GM19438 (cell line): Measurements from ENCODE around the gene SMAP2.
"Not testable (repeated sequence)": the region's sequence is repeated elsewhere in the genome, so short reads cannot be mapped to it uniquely, and the experiment has no call there.

ENCODE experiments used
- ATAC-seq: cut with Tn5 transposase; IDR thresholded peaks from one replicate; pipeline ENCODE4 v1.9.1; 2021; ENCODE audit warnings: low read depth; ENCODE audit not compliant: unreplicated experiment

The SMAP2 gene

DNA sequence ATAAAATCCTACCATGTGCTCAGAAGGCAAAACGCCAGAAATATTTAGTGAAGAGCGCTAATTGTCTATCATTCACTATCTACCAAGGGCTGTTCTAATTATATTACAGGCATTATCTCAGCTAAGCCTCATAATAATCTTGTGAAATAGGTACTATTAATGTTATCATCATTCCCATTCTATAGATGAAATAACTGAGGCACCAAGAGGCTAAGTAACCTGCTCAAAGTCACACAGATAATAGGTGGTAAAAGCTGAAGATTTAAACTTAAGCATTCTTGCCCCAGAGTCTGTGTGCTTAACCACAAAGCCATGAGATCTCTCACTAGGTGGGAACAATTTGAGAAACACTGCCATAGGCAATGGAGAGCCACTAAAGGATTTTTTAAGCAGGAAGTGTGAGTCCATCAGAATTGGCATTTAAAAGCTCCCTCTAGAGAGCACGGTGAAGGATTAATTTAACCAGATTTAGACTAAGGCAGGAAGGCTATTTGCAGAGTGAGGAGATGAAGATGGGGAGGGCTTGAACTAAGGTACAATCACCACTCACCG lies 1.7 kb upstream of the SMAP2 start:
- no peak for ATAC-seq

- no peak for ATAC-seq
Observed at GRCh38 chr1:40372658-40373322, 737 bp upstream of the SMAP2 start.

DNA sequence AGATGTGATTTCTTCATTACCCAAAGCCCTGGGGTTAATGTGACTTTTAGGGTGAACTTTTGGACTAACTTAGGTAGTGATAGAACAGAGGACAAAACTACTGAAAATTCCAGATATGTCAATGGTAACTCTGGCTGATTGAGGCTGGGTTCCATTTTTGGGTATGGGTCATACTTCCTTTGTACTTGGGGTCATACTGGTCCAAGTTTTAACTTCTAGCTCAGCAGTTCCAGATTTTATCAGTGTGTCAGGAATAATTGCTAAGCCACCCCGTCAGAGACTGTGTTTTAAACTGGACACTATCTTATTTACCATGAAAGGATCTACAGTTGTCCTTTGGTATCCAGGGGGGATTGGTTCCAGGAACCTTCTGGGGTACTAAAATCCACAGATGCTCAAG lies 4.0 kb downstream of the SMAP2 start:
- ATAC-seq, result no peak

- ATAC-seq, result no peak
Observed at GRCh38 chr1:40379785-40380452, 6.4 kb downstream of the SMAP2 start.

DNA sequence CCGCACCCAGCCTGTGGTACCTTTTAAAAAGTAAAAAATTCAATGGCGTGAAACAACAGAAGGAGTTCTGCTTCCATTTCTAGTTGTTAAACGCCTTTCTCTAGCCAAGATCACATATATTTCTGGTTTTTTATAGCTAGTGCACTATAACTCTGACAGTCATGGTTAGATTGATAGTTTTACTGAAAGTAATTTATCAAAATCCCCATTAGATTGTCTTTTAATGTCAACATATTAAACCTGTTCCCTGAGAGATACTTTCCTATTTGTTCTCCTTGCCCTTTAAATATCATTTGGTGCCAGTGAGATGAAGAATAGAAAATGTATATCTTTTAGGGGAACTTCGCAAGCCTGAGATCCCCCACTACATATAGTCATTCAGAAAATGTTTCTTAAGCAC lies 7.3 kb downstream of the SMAP2 start:
- no peak for ATAC-seq

GRCh38 chr1:40381268-40382107 lies 8.0 kb downstream of the SMAP2 start:
- no peak for ATAC-seq

DNA sequence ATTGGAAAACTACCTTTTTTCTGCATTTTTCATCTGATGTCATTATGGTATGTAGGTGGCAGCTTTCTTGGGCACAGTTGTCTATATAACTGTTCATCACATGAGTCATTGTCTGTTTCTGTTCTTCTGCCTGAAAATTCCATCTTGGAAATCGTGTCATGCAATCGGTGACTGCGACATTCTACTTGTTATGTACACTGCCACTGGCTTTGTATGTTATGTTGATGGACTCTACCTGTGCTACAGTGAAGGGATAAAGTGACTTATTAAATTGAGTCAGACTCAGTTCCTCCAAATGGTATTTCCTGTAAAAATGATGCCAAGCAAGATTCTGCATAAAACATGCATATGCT lies 8.6 kb downstream of the SMAP2 start:
- no peak for ATAC-seq

- ATAC-seq, result no peak
Observed at GRCh38 chr1:40382601-40383000, 9.1 kb downstream of the SMAP2 start.

DNA sequence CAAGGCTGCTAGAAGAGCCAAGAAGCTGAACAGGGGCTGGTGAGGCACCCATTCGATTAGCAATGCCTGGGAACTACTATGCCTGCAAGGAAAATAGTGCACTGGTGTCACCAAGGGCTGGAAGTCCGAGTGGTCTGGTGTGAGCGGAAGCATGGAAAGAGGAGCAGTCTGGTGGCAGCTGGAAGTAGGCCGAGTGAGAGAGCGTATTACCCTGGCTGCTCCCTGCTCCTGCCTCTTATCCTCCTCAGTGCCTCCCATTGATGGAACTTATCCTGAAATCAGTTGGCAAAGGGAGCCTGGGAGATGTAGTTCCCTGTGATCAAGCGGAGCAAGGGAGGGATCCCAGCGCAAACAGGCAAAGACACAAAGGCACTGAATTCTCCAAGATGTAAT lies 9.6 kb downstream of the SMAP2 start:
- ATAC-seq, result no peak

GRCh38 chr1:40383488-40384412 lies 10.2 kb downstream of the SMAP2 start:
- no peak for ATAC-seq

DNA sequence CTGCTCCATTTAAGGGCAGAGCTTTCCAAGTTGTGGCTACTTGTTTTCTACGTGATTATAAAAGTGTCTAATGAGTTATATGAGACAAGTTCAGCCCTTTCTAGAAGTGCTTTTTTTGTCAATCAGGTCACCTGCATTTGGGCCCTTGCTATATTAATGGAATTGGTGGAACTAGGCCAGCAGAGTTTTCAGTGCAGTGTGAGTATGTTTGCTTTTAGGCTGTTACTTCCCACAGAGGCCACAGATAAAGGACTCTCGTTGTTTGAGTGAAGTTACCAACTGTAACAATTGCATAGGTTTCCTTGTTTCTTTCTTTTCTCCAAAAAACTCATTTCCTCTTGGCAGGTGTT lies 10.9 kb downstream of the SMAP2 start:
- no peak for ATAC-seq

DNA sequence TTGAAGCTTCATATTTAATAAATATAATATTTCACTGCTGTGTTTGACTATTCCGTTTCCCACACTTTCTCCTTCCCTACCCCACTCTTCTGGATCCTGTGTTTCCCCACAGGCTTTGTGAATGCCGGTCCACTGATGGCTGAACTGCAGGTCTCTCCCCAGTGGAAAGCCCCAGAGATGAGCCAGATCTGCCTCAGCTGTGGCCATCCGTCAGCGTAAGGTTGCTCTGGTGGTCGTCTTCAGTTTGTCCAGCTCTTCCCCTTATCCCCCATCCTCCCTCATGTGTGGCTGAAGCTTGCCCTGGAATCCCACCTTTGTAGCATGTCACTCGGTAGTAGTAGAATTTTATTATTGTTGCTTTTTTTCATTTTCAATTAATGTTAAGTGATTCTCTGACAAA lies 11.4 kb downstream of the SMAP2 start:
- no peak for ATAC-seq

- ATAC-seq, result peak; percentile 54
Observed at GRCh38 chr1:40385437-40386358, 12.2 kb downstream of the SMAP2 start.

- ATAC-seq, result no peak
Observed at GRCh38 chr1:40386359-40386723, 12.8 kb downstream of the SMAP2 start.

GRCh38 chr1:40386796-40387195 lies 13.3 kb downstream of the SMAP2 start:
- ATAC-seq, result no peak

DNA sequence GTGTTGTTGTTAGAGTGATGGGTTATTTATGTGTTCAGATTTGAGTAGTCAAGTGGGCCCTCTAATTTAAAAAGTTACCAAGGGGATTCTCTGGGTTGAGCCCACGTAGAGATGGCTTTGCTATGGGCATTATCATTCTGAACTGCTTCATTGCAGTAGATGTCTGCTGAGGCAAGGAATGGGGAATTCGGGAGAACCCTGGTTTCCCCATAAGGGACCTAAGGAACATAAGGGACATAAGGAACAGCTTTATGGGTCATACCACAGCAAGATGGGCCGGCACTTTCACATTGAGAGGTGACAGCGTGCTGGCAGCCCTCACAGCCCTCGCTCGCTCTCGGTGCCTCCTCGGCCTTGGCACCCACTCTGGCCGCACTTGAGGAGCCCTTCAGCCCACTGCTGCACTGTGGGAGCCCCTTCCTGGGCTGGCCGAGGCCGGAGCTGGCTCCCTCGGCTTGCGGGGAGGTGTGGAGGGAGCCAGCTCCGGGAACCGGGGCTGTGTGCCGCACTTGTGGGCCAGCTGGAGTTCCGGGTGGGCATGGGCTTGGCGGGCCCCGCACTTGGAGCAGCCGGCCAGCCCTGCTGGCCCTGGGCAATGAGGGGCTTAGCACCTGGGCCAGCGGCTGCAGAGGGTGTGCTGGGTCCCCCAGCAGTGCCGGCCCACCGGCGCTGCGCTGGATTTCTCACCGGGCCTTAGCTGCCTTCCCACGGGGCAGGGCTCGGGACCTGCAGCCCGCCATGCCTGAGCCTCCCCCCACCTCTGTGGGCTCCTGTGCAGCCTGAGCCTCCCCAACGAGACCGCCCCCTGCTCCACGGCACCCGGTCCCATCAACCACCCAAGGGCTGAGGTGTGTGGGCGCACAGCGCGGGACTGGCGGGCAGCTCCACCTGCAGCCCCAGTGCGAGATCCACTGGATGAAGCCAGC lies 14.1 kb downstream of the SMAP2 start:
- not testable (repeated sequence) for ATAC-seq

- not testable (repeated sequence) for ATAC-seq
Observed at GRCh38 chr1:40388456-40389321, 15.2 kb downstream of the SMAP2 start.
